H9 (cell line): Measurements from ENCODE around the gene DRG1. TPM values are rescaled to one million over a fixed set of nuclear protein-coding genes. Genes with fewer than 3 reads are reported as not detected.

Experiments used
- DNase-seq: peaks from one replicate; pipeline ENCODE4 v3.0.0-alpha.2; 2017
- H2AFZ ChIP-seq: one replicate; pipeline ENCODE4 v1.6.1; 2013; ENCODE audit warnings: mild to moderate bottlenecking, low read length, control low read depth, moderate library complexity
- H2AK5ac ChIP-seq: 2 replicates; pipeline ENCODE4 v1.6.1; 2013; ENCODE audit warnings: low read length, control low read depth, mixed read lengths; ENCODE audit not compliant: insufficient read length
- H2BK120ac ChIP-seq: one replicate; pipeline ENCODE4 v1.6.1; 2013; ENCODE audit warnings: low read depth, mild to moderate bottlenecking, low read length, control low read depth, inconsistent platforms; ENCODE audit not compliant: poor library complexity, severe bottlenecking
- H2BK12ac ChIP-seq: 2 replicates; pipeline ENCODE4 v1.6.1; 2013; ENCODE audit warnings: low read length, control low read depth, mixed read lengths, low read depth; ENCODE audit not compliant: insufficient read length
- H2BK15ac ChIP-seq: 2 replicates; pipeline ENCODE4 v1.6.1; 2013; ENCODE audit warnings: low read depth, low read length, control low read depth
- H2BK20ac ChIP-seq: one replicate; pipeline ENCODE4 v1.6.1; 2013; ENCODE audit warnings: low read depth, mild to moderate bottlenecking, low read length, control low read depth, inconsistent platforms; ENCODE audit not compliant: poor library complexity, severe bottlenecking
- H2BK5ac ChIP-seq: 2 replicates; pipeline ENCODE4 v1.6.1; 2013; ENCODE audit warnings: low read length, control low read depth, mixed read lengths; ENCODE audit not compliant: insufficient read length
- H3K14ac ChIP-seq: 2 replicates; pipeline ENCODE4 v1.6.1; 2013; ENCODE audit warnings: low read length, control low read depth; ENCODE audit not compliant: insufficient read depth
- H3K18ac ChIP-seq: 2 replicates; pipeline ENCODE4 v1.6.1; 2013; ENCODE audit warnings: low read depth, mild to moderate bottlenecking, mixed read lengths, low read length, control low read depth; ENCODE audit not compliant: insufficient read length
- H3K23ac ChIP-seq: 2 replicates; pipeline ENCODE4 v1.6.1; 2013; ENCODE audit warnings: low read length, control low read depth, mixed read lengths, low read depth; ENCODE audit not compliant: insufficient read length
- H3K23me2 ChIP-seq: 2 replicates; pipeline ENCODE4 v1.6.1; 2013; ENCODE audit warnings: low read depth, mild to moderate bottlenecking, mixed read lengths, low read length, control low read depth; ENCODE audit not compliant: insufficient read length, poor library complexity, severe bottlenecking
- H3K27ac ChIP-seq: 2 replicates; pipeline ENCODE4 v1.5.1; 2013; ENCODE audit warnings: low read length, control low read depth, mixed read lengths, low read depth; ENCODE audit not compliant: insufficient read length
- H3K27me3 ChIP-seq: 2 replicates; pipeline ENCODE4 v1.6.1; 2013; ENCODE audit warnings: low read length, control low read depth, inconsistent platforms; ENCODE audit not compliant: insufficient read depth
- H3K4ac ChIP-seq: 2 replicates; pipeline ENCODE4 v1.6.1; 2013; ENCODE audit warnings: low read depth, mild to moderate bottlenecking, control low read depth, inconsistent platforms, low read length, moderate library complexity
- H3K4me1 ChIP-seq: 2 replicates; pipeline ENCODE4 v1.6.1; 2013; ENCODE audit warnings: low read length, control low read depth, inconsistent platforms; ENCODE audit not compliant: insufficient read depth
- H3K4me2 ChIP-seq: 2 replicates; pipeline ENCODE4 v1.6.1; 2013; ENCODE audit warnings: low read length, control low read depth, mixed read lengths; ENCODE audit not compliant: insufficient read length, insufficient read depth
- H3K56ac ChIP-seq: 2 replicates; pipeline ENCODE4 v1.6.1; 2013; ENCODE audit warnings: low read depth, mild to moderate bottlenecking, mixed read lengths, low read length, control low read depth; ENCODE audit not compliant: insufficient read length
- H3K79me1 ChIP-seq: 2 replicates; pipeline ENCODE4 v1.6.1; 2013; ENCODE audit warnings: low read depth, mild to moderate bottlenecking, moderate library complexity, low read length, control low read depth, inconsistent platforms; ENCODE audit not compliant: insufficient read depth, poor library complexity, severe bottlenecking
- H3K79me2 ChIP-seq: 2 replicates; pipeline ENCODE4 v1.6.1; 2013; ENCODE audit warnings: low read length, control low read depth, inconsistent platforms; ENCODE audit not compliant: insufficient read depth
- H3K9ac ChIP-seq: 2 replicates; pipeline ENCODE4 v1.6.1; 2013; ENCODE audit warnings: low read length, control low read depth, mixed read lengths; ENCODE audit not compliant: insufficient read length; ENCODE audit errors: extremely low read depth
- H3K9me3 ChIP-seq: one replicate; pipeline ENCODE4 v1.6.1; 2013; ENCODE audit warnings: low read depth, low read length, inconsistent platforms; ENCODE audit not compliant: control insufficient read depth
- H3T11ph ChIP-seq: one replicate; pipeline ENCODE4 v1.6.1; 2013; ENCODE audit warnings: mild to moderate bottlenecking, low read length, control low read depth, inconsistent platforms
- H4K20me1 ChIP-seq: one replicate; pipeline ENCODE4 v1.6.1; 2013; ENCODE audit not compliant: control insufficient read depth, insufficient read length, insufficient read depth
- H4K5ac ChIP-seq: 2 replicates; pipeline ENCODE4 v1.6.1; 2013; ENCODE audit warnings: low read depth, mild to moderate bottlenecking, mixed read lengths, low read length, control low read depth; ENCODE audit not compliant: insufficient read length
- H4K8ac ChIP-seq: replicated peaks from 2 replicates; pipeline ENCODE4 v1.6.1; 2013; ENCODE audit warnings: low read length, control low read depth, mixed read lengths, low read depth; ENCODE audit not compliant: insufficient read length
- H4K91ac ChIP-seq: 2 replicates; pipeline ENCODE4 v1.6.1; 2013; ENCODE audit warnings: low read depth, mild to moderate bottlenecking, moderate library complexity, mixed read lengths, low read length, control low read depth; ENCODE audit not compliant: insufficient read length
- H3K27ac Mint-ChIP-seq, 3 experiments: 2 replicates in 2 of 3; 3 replicates in 1 of 3; pipeline ENCODE4 v1.8.0; 2020 to 2021; ENCODE audit warnings: mixed read lengths in 3 of 3, mild to moderate bottlenecking in 1 of 3, moderate library complexity in 1 of 3
- H3K27me3 Mint-ChIP-seq: 2 replicates; pipeline ENCODE4 v1.8.0; 2021; ENCODE audit warnings: low read depth, mild to moderate bottlenecking, moderate library complexity, mixed read lengths
- H3K36me3 Mint-ChIP-seq, 3 experiments: 2 replicates in 2 of 3; 3 replicates in 1 of 3; pipeline ENCODE4 v1.8.0; 2020 to 2021; ENCODE audit warnings: low read depth in 3 of 3, mixed read lengths in 3 of 3; ENCODE audit not compliant: insufficient read depth in 1 of 3
- H3K4me1 Mint-ChIP-seq, 2 experiments: 2 replicates each; pipeline ENCODE4 v1.8.0; 2020; ENCODE audit warnings: mixed read lengths in 2 of 2
- H3K4me3 Mint-ChIP-seq, 2 experiments: 2 replicates in 1 of 2; 3 replicates in 1 of 2; pipeline ENCODE4 v1.8.0; 2020 to 2021; ENCODE audit warnings: mild to moderate bottlenecking in 2 of 2, mixed read lengths in 2 of 2, moderate library complexity in 1 of 2
- H3K9me3 Mint-ChIP-seq, 2 experiments: 2 replicates in 1 of 2; 3 replicates in 1 of 2; pipeline ENCODE4 v1.8.0; 2020; ENCODE audit warnings: mild to moderate bottlenecking in 2 of 2, mixed read lengths in 2 of 2, moderate library complexity in 1 of 2
- CTCF ChIP-seq: fragments of 200-600 bp; sonication (generic); conservative IDR thresholded peaks from 3 replicates; pipeline ENCODE4 v1.8.0; 2021; ENCODE audit warnings: antibody characterized with exemption, mild to moderate bottlenecking
- WGBS: extraction: QIAGEN DNeasy Blood & Tissue Kit; methylation state at CpG from one replicate; pipeline ENCODE4 v1.1.7; 2013; ENCODE audit warnings: missing lambda C conversion rate, low lambda C conversion rate, mixed read lengths; ENCODE audit not compliant: insufficient read length; ENCODE audit errors: extremely low coverage; 5-methylcytosine and 5-hydroxymethylcytosine counted together
- total RNA-seq: library from RNA; stranded (reverse); gene quantifications from 2 replicates; pipeline ENCODE4 v1.2.1, GENCODE V29; 2021

Gene DRG1
- total RNA-seq, 1 experiment from 2014 or later = 89.5 TPM

- Histone ChIP-seq H3K9ac (no peak overlapping the region), H2BK12ac (no peak overlapping the region), H2AK5ac (no peak overlapping the region), H2AFZ (no peak overlapping the region), H3K18ac (no peak overlapping the region), H3K9me3 (no peaks in the 10 kb centered on the region), H4K8ac (no peak overlapping the region), H2BK120ac (no peak overlapping the region), H3K27me3 (no peaks in the 10 kb centered on the region), H3K79me1 (no peaks in the 10 kb centered on the region), H3K23ac (no peak overlapping the region), H2BK5ac (no peak overlapping the region), H3K4me1 (no peaks in the 10 kb centered on the region), H4K91ac (no peak overlapping the region), H3K56ac (no peak overlapping the region), H4K5ac (no peak overlapping the region), H3T11ph (no peak overlapping the region), H3K4me2 (no peak overlapping the region), H2BK20ac (no peak overlapping the region), H3K27ac (no peak overlapping the region), H2BK15ac (no peak overlapping the region), H3K23me2 (no peaks in the 10 kb centered on the region), H3K4ac (no peak overlapping the region), H4K20me1 (no peaks in the 10 kb centered on the region), H3K79me2 (no peaks in the 10 kb centered on the region), H3K14ac (no peak overlapping the region)
- TF ChIP-seq CTCF = no peak
- WGBS = no CpG with 5 or more reads among the region's 3 CpGs
- no peaks in the 10 kb centered on the region for H3K9me3 Mint-ChIP-seq
- no peak overlapping the region for H3K4me3 Mint-ChIP-seq
- H3K27ac Mint-ChIP-seq = no peak overlapping the region
- no peak for DNase-seq
- H3K4me1 Mint-ChIP-seq = peaks cover 7 to 10% of the 10 kb centered on the region in 2 experiments
- peaks cover 5 to 52% (median 30%) of the 10 kb centered on the region in 3 experiments; a peak in 6 of 7 replicates for H3K36me3 Mint-ChIP-seq
- no peaks in the 10 kb centered on the region; the same call in 1 of the 2 replicates for H3K27me3 Mint-ChIP-seq
Observed at GRCh38 chr22:31445642-31446041, 46.2 kb downstream of the DRG1 start.
